GM12878 (cell line): Measurements from ENCODE around the gene CGB5. TPM values are rescaled to one million over a fixed set of nuclear protein-coding genes. Genes with fewer than 3 reads are reported as not detected.

Experiments
- ATAC-seq: fragments of 200-7000 bp; cut with Tn5 transposase; 3 replicates; pipeline ENCODE4 v1.9.1; 2020; ENCODE audit warnings: mild to moderate bottlenecking, moderate library complexity
- BruUV-seq: library from RNA; stranded (reverse); fragments of 400-500 nt; replicated peaks from 2 replicates; lab custom pipeline; 2021; lab: Mats Ljungman, UMichigan
- CTCF ChIA-PET: fragments of 300-600 bp; sonication (Branson Sonifier 250); formaldehyde crosslinking; extraction: SDS; loops from one replicate; lab custom pipeline; 2021; ENCODE audit warnings: inconsistent platforms; lab: Yijun Ruan, JAX
- POLR2A ChIA-PET: fragments of 350-600 bp; formaldehyde crosslinking; extraction: SDS; loops from one replicate; lab custom pipeline; 2021; ENCODE audit warnings: inconsistent platforms; lab: Charles Lee
- RAD21 ChIA-PET: fragments of 300-600 bp; sonication (Branson Sonifier 250); formaldehyde crosslinking; loops from one replicate; lab custom pipeline; 2023; ENCODE audit warnings: antibody characterized with exemption; ENCODE audit not compliant: unreplicated experiment; lab: Charles Lee
- SMC1A ChIA-PET: fragments of 300-600 bp; sonication (Branson Sonifier 250); formaldehyde crosslinking; loops from one replicate; lab custom pipeline; 2023; ENCODE audit not compliant: unreplicated experiment, uncharacterized antibody; lab: Charles Lee
- DNase-seq: peaks from one replicate; pipeline ENCODE4 v3.0.0-alpha.2; 2011; ENCODE audit warnings: low read depth, low spot score
- FAIRE-seq: peaks from 3 replicates; lab custom pipeline; 2011; peaks lifted over from hg19 to GRCh38; lab: Jason Lieb, UNC
- H2AFZ ChIP-seq: 2 replicates; pipeline ENCODE4 v1.6.0; 2011; ENCODE audit warnings: low read depth, low read length, control low read depth; ENCODE audit not compliant: control insufficient read depth
- H3K27ac ChIP-seq: 2 replicates; pipeline ENCODE4 v1.5.1; 2011; ENCODE audit warnings: control low read depth; ENCODE audit not compliant: control insufficient read depth, insufficient read depth
- H3K27me3 ChIP-seq, 2 experiments: replicated peaks in 1 of 2; 2 replicates each; pipeline versions ENCODE4 v1.6.0 to v1.6.1; 2011; ENCODE audit warnings: low read length in 1 of 2; ENCODE audit not compliant: control insufficient read depth in 2 of 2, insufficient read depth in 2 of 2
- H3K36me3 ChIP-seq, 2 experiments: 2 replicates each; pipeline ENCODE4 v1.5.1; 2011; ENCODE audit warnings: low read length in 1 of 2; ENCODE audit not compliant: control insufficient read depth in 2 of 2, insufficient read depth in 2 of 2
- H3K4me1 ChIP-seq: 2 replicates; pipeline ENCODE4 v1.6.1; 2011; ENCODE audit warnings: mild to moderate bottlenecking, low read length, moderate library complexity, mixed read lengths; ENCODE audit not compliant: control insufficient read depth, insufficient read depth
- H3K4me2 ChIP-seq: 2 replicates; pipeline ENCODE4 v1.6.0; 2011; ENCODE audit warnings: control low read depth; ENCODE audit not compliant: control insufficient read depth, insufficient read depth
- H3K4me3 ChIP-seq: fragments of 200-600 bp; sonication (generic); 2 replicates; pipeline ENCODE4 v1.5.1; 2016
- H3K79me2 ChIP-seq: 2 replicates; pipeline ENCODE4 v1.6.0; 2011; ENCODE audit warnings: low read length; ENCODE audit not compliant: control insufficient read depth, insufficient read depth
- H3K9ac ChIP-seq: 2 replicates; pipeline ENCODE4 v1.8.0; 2011; ENCODE audit warnings: low read length, control low read depth, mixed read lengths; ENCODE audit not compliant: control insufficient read depth, insufficient read depth
- H3K9me3 ChIP-seq: replicated peaks from 3 replicates; pipeline ENCODE4 v1.5.1; 2011; ENCODE audit warnings: mild to moderate bottlenecking, low read length; ENCODE audit not compliant: control insufficient read depth, insufficient read depth
- H4K20me1 ChIP-seq: 2 replicates; pipeline ENCODE4 v1.6.0; 2011; ENCODE audit not compliant: control insufficient read depth, insufficient read depth
- ASH2L ChIP-seq: fragments of 300-600, 200-600 bp; sonication (generic); IDR thresholded peaks from 2 replicates; pipeline ENCODE4 v1.6.1; 2017; ENCODE audit warnings: low read depth, mild to moderate bottlenecking, borderline replicate concordance
- BRCA1 ChIP-seq: IDR thresholded peaks from 2 replicates; pipeline ENCODE4 v1.6.1; 2011; ENCODE audit warnings: low read depth, low read length, improper control_type of control experiment
- EED ChIP-seq: sonication (generic); IDR thresholded peaks from 2 replicates; pipeline ENCODE4 v1.6.1; 2016; ENCODE audit warnings: antibody characterized with exemption, low read depth
- ETV6 ChIP-seq, 2 experiments: fragments of 450-650 bp in 1 of 2; IDR thresholded peaks in 1 of 2; conservative IDR thresholded peaks in 1 of 2; 2 replicates each; pipeline ENCODE4 v1.6.1; 2014; ENCODE audit warnings: antibody characterized with exemption in 1 of 2, borderline replicate concordance in 1 of 2, low read depth in 1 of 2, mild to moderate bottlenecking in 1 of 2, moderate library complexity in 1 of 2
- HCFC1 ChIP-seq: fragments of 150-350 bp; IDR thresholded peaks from 2 replicates; pipeline ENCODE4 v1.6.1; 2014; ENCODE audit warnings: low read length
- KDM1A ChIP-seq: fragments of 200-600 bp; sonication (generic); IDR thresholded peaks from 2 replicates; pipeline ENCODE4 v1.6.1; 2016; ENCODE audit warnings: borderline replicate concordance
- MYC ChIP-seq: IDR thresholded peaks from 2 replicates; pipeline ENCODE4 v1.6.1; 2011; ENCODE audit warnings: mild to moderate bottlenecking, low read length, moderate library complexity, inconsistent platforms; ENCODE audit not compliant: insufficient read depth, insufficient replicate concordance, insufficient read length, severe bottlenecking
- NKRF ChIP-seq: fragments of 450-650 bp; conservative IDR thresholded peaks from 2 replicates; pipeline ENCODE4 v1.6.1; 2017; ENCODE audit warnings: mild to moderate bottlenecking, moderate library complexity
- NR2F1 ChIP-seq: fragments of 450-650 bp; conservative IDR thresholded peaks from 2 replicates; pipeline ENCODE4 v1.6.1; 2017; ENCODE audit warnings: mild to moderate bottlenecking
- RFX5 ChIP-seq: IDR thresholded peaks from 2 replicates; pipeline ENCODE4 v1.6.1; 2011; ENCODE audit warnings: low read depth, low read length, improper control_type of control experiment
- SIN3A ChIP-seq: IDR thresholded peaks from 2 replicates; pipeline ENCODE4 v1.6.1; 2012; ENCODE audit warnings: low read depth, low read length, improper control_type of control experiment
- SP1 ChIP-seq: IDR thresholded peaks from one replicate; pipeline ENCODE4 v1.6.1; 2011; ENCODE audit warnings: low read depth, low read length
- STAT3 ChIP-seq: IDR thresholded peaks from 2 replicates; pipeline ENCODE4 v1.6.1; 2011; ENCODE audit warnings: low read depth, low read length, improper control_type of control experiment
- ZNF207 ChIP-seq: fragments of 450-650 bp; IDR thresholded peaks from 2 replicates; pipeline ENCODE4 v1.6.1; 2014; ENCODE audit warnings: antibody characterized with exemption, mild to moderate bottlenecking, borderline replicate concordance
- ZNF274 ChIP-seq: IDR thresholded peaks from one replicate; pipeline ENCODE4 v1.8.0; 2011; ENCODE audit not compliant: insufficient read length, insufficient read depth
- ZNF622 ChIP-seq: fragments of 450-650 bp; IDR thresholded peaks from 2 replicates; pipeline ENCODE4 v1.6.1; 2017; ENCODE audit warnings: mild to moderate bottlenecking, inconsistent platforms
- ZZZ3 ChIP-seq: IDR thresholded peaks from 2 replicates; pipeline ENCODE4 v1.6.1; 2011; ENCODE audit warnings: low read depth; ENCODE audit not compliant: control insufficient read depth, insufficient read length
- WGBS: methylation state at CpG from one replicate; pipeline ENCODE4 v1.1.6; 2016; ENCODE audit warnings: low lambda C conversion rate; ENCODE audit not compliant: insufficient replicate concordance, insufficient coverage; ENCODE audit errors: missing lambda C conversion rate; 5-methylcytosine and 5-hydroxymethylcytosine counted together
- in situ Hi-C: fragments of 300-500 bp; cut with MboI; formaldehyde crosslinking; loops from 9 replicates; pipeline ENCODE4 v1.14.3; 2018; ENCODE audit warnings: mixed read lengths
- intact Hi-C: fragments of 100-400 bp; cut with micrococcal nuclease; formaldehyde crosslinking; loops from one replicate; pipeline ENCODE4 v1.14.2; 2022; ENCODE audit not compliant: unreplicated experiment
- polyA plus RNA-seq, 11 experiments: library from polyadenylated mRNA; depleted of rRNA in 4 of 11; unstranded in 6 of 11; stranded (reverse) in 5 of 11; fragments of >200 nt; fragmentation: Nextera tagmentation in 4 of 11; fragmentation: Illumina TruSeq in 1 of 11; extraction: Ambion mirVana in 4 of 11; extraction: Trizol in 1 of 11; gene quantifications; 1 replicate in 1 of 11; 2 replicates in 10 of 11; pipeline versions ENCODE4 v1.2.1 to v1.2.3, GENCODE V29; 2011 to 2016; ENCODE audit warnings: inconsistent platforms in 2 of 11, missing spikeins in 2 of 11, low read depth in 1 of 11
- total RNA-seq, 4 experiments: library from RNA; depleted of rRNA in 3 of 4; stranded (reverse); fragments of >200 nt in 3 of 4; fragmentation: Illumina TruSeq in 1 of 4; extraction: Trizol in 1 of 4; gene quantifications; 2 replicates each; pipeline versions ENCODE4 v1.2.1 to v1.2.3, GENCODE V29; 2013 to 2021
- TF ChIP-seq, protein P1 (sequence below), 3 experiments: IDR thresholded peaks in 2 of 3; conservative IDR thresholded peaks in 1 of 3; 2 replicates each; pipeline ENCODE4 v1.5.1; 2011; ENCODE audit warnings: low read depth in 3 of 3, low read length in 3 of 3, mild to moderate bottlenecking in 3 of 3, control low read depth in 2 of 3, moderate library complexity in 2 of 3, inconsistent platforms in 1 of 3, mixed read lengths in 1 of 3; ENCODE audit not compliant: control insufficient read depth in 2 of 3, insufficient read depth in 1 of 3; ENCODE audit errors: extremely low read depth in 1 of 3

CGB5 gene
- total and polyA plus RNA-seq, 10 of the 15 experiments (the other 5 are each of a cell fraction or from before 2014, with no cell fraction given) = not detected

DNA sequence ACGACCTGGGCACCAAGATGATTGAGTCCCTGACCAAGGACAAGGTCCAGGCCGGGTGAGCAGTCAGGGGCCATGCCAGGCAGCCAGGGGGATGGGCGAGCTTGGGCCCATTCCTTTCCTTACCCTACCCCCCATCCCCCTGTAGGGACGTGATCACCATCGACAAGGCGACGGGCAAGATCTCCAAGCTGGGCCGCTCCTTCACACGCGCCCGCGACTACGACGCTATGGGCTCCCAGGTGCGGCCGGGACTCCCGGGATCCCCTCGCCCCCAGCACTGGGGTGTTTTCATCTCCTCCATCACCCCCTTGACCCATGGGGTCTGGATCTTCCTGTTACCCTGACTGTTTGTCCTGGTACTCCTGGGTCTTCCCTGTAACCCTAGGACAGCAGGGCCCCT lies 33.8 kb upstream of the CGB5 start (continued):
- TF ChIP-seq STAT3 = no peak
- TF ChIP-seq ETV6 (conservative IDR thresholded peaks at IDR 0.05 in 1 of 2, IDR thresholded peaks at IDR 0.05 in 1 of 2; ENCODE audit: borderline replicate concordance in 1 of 2, low read depth in 1 of 2) = no peak
- no peak for TF ChIP-seq RFX5
- no peak for TF ChIP-seq ZNF207
- no peak for TF ChIP-seq MYC
- no peak for TF ChIP-seq ASH2L
- TF ChIP-seq ZZZ3 = no peak
- TF ChIP-seq ZNF622 = no peak
- TF ChIP-seq, all 136 proteins: peak for 0

DNA sequence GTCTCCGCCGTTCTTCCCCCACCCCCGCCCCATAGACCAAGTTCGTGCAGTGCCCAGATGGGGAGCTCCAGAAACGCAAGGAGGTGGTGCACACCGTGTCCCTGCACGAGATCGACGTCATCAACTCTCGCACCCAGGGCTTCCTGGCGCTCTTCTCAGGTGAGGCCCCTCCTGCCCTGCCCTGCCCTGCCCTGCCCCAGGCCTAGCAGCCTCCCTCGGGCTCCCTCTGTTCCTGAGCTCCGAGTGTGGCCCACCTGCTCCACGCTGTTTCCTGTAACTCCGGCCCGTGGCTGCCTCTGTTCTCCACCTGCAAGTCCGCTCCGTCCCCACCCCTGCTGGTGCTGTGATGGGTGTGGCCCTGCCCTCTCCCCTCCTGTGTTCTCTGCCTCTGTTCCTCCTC lies 33.2 kb upstream of the CGB5 start:
- peaks cover 14 to 25% of the 10 kb centered on the region in 2 experiments for H3K36me3 ChIP-seq
- no peak overlapping the region for H3K27ac ChIP-seq
- in situ Hi-C loops (no loop called here), intact Hi-C loops (no loop called here)
- ChIA-PET POLR2A (no interaction called here), RAD21 (no interaction called here), SMC1A (no interaction called here), CTCF (no interaction called here)
- H3K4me2 ChIP-seq = no peak overlapping the region
- no TSS peak for BruUV-seq
- no peaks in the 10 kb centered on the region for H4K20me1 ChIP-seq
- no peaks in the 10 kb centered on the region for H3K79me2 ChIP-seq
- ATAC-seq (no peak), DNase-seq (no peak), FAIRE-seq (no peak)
- no peaks in the 10 kb centered on the region for H3K4me1 ChIP-seq
- TF ChIP-seq ZNF274 = no peak
- no peak for TF ChIP-seq BRCA1
- no peak for TF ChIP-seq EED
- no peak for TF ChIP-seq HCFC1
- no peak for TF ChIP-seq NR2F1
- TF ChIP-seq SIN3A = no peak
- TF ChIP-seq SP1 = no peak
- TF ChIP-seq KDM1A = no peak
- TF ChIP-seq, protein P1, sequence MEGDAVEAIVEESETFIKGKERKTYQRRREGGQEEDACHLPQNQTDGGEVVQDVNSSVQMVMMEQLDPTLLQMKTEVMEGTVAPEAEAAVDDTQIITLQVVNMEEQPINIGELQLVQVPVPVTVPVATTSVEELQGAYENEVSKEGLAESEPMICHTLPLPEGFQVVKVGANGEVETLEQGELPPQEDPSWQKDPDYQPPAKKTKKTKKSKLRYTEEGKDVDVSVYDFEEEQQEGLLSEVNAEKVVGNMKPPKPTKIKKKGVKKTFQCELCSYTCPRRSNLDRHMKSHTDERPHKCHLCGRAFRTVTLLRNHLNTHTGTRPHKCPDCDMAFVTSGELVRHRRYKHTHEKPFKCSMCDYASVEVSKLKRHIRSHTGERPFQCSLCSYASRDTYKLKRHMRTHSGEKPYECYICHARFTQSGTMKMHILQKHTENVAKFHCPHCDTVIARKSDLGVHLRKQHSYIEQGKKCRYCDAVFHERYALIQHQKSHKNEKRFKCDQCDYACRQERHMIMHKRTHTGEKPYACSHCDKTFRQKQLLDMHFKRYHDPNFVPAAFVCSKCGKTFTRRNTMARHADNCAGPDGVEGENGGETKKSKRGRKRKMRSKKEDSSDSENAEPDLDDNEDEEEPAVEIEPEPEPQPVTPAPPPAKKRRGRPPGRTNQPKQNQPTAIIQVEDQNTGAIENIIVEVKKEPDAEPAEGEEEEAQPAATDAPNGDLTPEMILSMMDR (IDR thresholded peaks at IDR 0.05 in 2 of 3, conservative IDR thresholded peaks at IDR 0.05 in 1 of 3; ENCODE audit: control insufficient read depth in 2 of 3, extremely low read depth in 1 of 3, insufficient read depth in 1 of 3, low read depth in 3 of 3, low read length in 3 of 3) = no peak
- TF ChIP-seq ETV6 (conservative IDR thresholded peaks at IDR 0.05 in 1 of 2, IDR thresholded peaks at IDR 0.05 in 1 of 2; ENCODE audit: borderline replicate concordance in 1 of 2, low read depth in 1 of 2) = no peak
- no peak for TF ChIP-seq NKRF
- H3K27me3 ChIP-seq = no peaks in the 10 kb centered on the region
- no peaks in the 10 kb centered on the region for H3K9me3 ChIP-seq
- no peak overlapping the region for H3K9ac ChIP-seq
- no peak overlapping the region for H2AFZ ChIP-seq
- no peak overlapping the region for H3K4me3 ChIP-seq
- 87% methylated on average over 18 of the region's 18 CpGs for WGBS
